Astrocyte of the spinal cord (primary cell): ENCODE data around the gene SUCNR1.
A peak's percentile ranks its signal among the peaks of the same experiment; 100 is the strongest.

Experiments
- DNase-seq: peaks from one replicate; pipeline ENCODE4 v3.0.0; 2011; ENCODE audit warnings: low read depth, low spot score
- H3K4me3 ChIP-seq: 2 replicates; pipeline ENCODE4 v1.5.1; 2011; ENCODE audit warnings: low read depth, mild to moderate bottlenecking, low read length, moderate library complexity
- in situ Hi-C: cut with HindIII; loops from 2 replicates; pipeline ENCODE4 v1.10.0; 2017; ENCODE audit warnings: low sequenced_read_pairs
- TF ChIP-seq, protein P1 (sequence below): IDR thresholded peaks from 2 replicates; pipeline ENCODE4 v1.5.1; 2012; ENCODE audit warnings: low read depth, mild to moderate bottlenecking, low read length, inconsistent platforms

The SUCNR1 gene

DNA sequence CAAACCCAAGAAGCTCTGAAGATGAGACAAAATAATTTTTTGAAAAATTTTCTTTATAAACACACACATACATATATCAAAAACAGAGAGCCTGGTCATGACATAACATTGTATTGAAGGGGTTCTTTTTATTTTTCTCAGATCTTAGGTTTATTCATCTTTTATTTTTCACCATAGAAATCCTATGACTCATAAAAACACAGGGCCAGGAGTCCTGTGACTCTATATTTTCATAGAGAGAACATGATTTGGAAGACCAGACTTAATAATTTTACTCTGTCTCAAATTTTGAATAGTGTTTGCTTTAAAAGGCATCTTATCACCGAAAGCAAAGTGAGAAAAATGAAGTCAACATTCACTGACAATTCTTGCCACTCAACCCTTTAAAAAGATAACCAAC is 57.7 kb downstream of the SUCNR1 start:
- DNase-seq = peak; percentile 52
- H3K4me3 ChIP-seq = no peak overlapping the region
- in situ Hi-C loops = no loop called here
- TF ChIP-seq, protein P1, sequence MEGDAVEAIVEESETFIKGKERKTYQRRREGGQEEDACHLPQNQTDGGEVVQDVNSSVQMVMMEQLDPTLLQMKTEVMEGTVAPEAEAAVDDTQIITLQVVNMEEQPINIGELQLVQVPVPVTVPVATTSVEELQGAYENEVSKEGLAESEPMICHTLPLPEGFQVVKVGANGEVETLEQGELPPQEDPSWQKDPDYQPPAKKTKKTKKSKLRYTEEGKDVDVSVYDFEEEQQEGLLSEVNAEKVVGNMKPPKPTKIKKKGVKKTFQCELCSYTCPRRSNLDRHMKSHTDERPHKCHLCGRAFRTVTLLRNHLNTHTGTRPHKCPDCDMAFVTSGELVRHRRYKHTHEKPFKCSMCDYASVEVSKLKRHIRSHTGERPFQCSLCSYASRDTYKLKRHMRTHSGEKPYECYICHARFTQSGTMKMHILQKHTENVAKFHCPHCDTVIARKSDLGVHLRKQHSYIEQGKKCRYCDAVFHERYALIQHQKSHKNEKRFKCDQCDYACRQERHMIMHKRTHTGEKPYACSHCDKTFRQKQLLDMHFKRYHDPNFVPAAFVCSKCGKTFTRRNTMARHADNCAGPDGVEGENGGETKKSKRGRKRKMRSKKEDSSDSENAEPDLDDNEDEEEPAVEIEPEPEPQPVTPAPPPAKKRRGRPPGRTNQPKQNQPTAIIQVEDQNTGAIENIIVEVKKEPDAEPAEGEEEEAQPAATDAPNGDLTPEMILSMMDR = no peak

DNA sequence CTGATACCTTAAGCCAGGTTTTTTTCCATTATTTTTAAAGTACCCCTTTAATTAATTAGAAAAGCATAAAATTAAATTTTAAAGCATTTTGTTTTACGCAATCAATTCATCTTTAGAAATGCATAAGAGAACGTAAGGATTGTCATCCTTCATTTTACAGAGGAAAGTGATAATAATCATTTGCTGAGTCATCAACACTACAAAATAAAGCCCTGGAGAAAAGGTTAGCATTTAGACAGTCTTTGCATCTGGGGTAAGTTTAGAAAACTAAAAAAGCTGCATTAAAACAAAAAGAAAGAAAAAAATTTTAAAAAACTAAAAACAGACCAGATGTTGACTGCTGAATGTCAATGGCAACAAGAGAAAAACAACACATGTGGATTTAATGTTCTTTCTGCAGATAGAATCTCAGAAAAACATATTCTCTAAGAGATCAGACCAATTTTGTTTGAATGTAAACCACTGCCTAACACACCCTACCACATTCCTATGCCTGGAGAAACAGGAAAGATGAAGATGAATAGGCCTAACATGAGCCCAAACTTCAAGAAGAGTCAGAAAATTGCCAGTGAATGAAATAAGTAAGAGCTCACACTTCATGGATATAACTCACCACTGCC is 59.9 kb downstream of the SUCNR1 start:
- no peak for DNase-seq
- no peak overlapping the region for H3K4me3 ChIP-seq
- in situ Hi-C loops = no loop called here
- TF ChIP-seq, protein P1 = no peak
